ENCODE results near the gene ADGRL2.

Gene ADGRL2

DNA sequence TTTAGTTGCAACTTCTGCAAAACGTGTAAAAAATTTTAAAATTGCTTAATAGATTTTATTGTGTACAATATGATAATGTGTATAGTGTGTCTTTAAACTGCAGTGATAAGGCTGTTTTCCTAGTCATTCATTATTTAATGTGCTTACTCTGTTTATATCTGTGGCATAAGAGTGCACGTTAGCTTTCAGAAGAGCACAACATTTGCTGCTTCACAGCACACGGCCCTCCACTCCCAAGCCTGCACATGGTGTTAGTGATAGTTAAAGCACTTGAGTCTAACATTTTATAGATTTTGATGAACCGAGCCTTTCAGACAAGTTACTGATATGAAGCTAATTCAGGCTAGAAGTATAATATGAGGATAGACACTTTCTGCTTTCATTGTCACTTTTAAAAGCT is 120.6 kb downstream of the ADGRL2 start:
- no peak for DNase-seq

DNA sequence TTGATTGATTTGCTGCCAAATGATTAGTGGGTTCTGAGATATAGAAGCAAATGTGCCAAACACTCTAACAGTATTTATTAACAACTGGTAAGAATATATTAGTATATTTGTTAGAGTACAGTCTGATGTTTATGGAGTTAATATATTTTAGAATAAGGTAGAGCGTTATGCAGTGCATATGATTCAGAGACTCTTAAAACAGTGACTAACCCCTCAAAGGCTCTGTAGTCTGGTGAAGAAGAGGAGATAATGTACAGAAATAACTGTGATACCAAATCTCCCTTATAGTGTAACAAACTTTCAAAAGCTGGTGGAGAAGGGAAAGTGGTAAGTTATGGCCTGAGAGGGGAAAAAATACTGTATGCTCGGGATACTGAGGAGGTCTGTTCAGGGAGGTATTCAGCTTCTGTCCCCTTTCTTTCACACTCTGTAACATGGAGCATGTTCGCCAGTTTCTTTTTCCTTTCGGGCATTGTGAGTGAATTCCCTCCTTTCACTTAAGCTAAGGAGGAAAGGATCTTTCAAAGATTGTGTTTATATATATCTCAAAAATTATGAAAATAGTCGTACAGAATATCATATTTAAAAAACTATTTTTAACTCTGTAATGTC is 121.2 kb downstream of the ADGRL2 start:
- no peak for DNase-seq

DNA sequence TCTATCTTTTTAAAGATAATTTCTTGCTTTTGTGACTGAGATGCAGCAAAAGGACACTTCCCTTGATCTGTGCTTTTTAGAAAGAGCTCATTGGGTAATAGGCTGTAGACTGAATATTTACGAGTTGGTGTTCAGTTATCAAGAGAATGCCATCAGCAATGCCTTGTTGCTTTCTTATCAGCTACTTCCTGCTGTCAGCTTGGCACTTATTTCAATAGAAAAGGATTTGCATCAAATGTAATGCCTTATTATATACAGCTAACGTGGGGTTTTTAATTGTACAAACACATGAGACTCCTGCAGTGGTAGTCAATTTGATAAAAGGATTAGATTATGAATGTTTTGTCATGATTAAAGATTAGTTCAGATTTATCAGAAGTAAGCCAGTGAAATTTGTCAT is 122.2 kb downstream of the ADGRL2 start:
- no peak for DNase-seq

DNA sequence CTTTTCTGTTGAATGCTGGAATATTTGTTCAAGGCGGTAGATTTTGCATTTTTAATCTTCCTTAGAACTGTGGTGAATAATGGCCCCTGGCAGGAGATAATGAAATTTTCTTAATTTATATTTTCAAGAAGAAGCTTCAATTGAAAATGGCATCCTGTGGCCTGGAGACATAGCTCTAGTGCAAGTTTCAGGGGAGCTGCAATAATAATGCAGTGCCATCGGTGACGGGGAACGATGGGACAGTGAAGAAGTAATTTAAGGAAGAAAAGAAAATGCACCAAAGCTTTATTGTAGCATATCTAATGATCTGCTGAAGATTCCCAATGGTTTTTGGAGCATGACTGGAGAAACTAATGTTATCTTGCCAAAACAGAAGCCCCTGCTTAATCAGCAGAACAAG is 128.4 kb downstream of the ADGRL2 start:
- no peak for DNase-seq

DNA sequence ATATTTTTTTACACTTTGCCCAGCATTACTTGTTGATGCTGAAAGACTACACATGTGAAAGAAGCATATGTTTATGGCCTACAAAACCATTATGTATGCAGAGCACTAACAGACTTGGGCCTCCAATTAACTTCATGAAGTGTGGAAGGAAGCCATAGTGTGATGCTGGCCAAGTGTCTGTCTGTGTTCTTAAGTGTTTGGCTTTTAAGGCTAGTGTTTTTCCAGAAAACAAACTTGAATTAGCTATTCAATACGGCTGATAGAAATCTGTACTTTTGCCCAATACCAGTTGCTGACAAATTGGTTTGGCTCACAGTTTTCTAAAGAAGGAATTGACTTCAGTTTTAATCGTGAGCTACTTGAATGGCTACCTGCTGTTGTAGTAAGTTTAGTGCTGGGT is 136.1 kb downstream of the ADGRL2 start:
- no peak for DNase-seq

DNA sequence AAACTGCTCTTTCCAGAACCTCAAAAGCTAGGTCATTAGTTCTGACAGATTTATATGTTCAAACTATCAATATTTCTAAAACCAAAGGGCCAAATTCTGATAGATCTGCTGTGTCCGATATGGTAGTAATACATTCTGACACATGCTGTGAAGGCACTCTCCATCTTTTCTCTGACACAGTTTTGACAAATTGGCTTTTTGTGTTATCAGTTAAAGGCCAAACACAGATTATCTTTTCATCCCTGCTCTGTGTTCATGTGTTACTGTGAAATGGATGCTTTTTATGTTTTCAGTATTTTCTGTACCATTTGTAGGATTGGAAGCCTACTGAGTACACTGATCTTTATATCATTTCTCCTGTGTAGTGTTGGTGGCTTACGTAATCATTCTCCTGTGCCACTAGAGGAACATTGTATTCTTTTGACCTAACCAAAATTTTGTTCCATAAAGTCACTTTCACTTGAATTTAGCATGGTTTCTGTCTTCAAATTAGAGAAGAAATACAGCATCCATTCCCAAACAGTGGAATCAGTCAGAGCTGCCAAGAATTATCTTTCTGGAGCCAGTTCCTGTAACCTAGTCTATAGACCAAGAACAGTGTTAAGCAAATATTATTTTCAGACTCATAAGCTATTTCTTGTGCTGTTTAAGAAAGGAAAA is 137.2 kb downstream of the ADGRL2 start:
- no peak for DNase-seq

DNA sequence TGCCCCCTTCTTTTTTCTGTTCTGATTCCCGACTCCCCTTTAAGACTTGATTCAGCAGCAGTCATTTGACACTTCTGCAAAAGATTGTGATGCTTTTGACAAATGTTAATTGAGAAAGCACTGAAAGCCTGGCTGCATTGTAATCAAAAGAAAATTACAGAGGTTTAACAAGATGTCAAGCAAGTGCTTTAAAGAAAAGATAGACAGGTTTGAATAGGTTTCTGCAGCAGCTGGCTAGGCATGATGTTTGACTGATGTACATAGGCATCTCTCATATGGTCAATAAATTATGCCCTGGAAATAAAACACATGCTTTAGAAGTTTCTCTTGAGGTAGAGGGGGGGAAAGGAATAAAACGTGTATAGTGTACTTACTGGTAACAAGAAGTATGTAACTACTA is 147.8 kb downstream of the ADGRL2 start:
- DNase-seq = no peak

DNA sequence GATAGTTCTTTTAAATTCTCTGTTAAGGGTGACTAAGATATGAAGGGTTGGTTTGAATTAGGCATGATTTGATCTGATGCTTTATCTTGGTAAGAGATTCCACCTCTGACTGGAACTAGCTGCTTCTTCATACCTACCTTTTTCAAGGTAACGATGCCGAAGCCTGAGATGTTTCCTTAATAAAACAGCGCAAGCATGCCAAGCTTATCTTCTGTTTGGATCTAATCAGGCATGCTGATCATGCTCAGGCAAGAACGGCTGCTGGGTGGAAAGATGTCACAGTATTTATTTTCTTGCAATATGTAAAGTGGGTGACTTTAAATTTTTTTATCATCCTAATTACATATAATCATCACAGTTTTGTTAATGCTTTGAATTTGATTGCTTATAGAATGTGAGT is 148.7 kb downstream of the ADGRL2 start:
- no peak for DNase-seq

DNA sequence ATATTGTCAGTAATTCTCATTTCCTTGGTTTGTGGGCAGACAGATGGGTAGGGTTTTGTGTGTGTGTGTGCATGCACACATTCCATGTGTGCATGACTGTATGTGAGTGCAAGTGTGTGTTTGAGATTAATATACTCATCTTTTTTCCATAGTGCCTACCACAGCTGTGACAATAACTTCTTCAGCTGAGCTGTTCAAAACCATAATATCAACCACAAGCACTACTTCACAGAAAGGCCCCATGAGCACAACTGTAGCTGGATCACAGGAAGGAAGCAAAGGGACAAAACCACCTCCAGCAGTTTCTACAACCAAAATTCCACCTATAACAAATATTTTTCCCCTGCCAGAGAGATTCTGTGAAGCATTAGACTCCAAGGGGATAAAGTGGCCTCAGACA is 149.3 kb downstream of the ADGRL2 start:
- no peak for DNase-seq

DNA sequence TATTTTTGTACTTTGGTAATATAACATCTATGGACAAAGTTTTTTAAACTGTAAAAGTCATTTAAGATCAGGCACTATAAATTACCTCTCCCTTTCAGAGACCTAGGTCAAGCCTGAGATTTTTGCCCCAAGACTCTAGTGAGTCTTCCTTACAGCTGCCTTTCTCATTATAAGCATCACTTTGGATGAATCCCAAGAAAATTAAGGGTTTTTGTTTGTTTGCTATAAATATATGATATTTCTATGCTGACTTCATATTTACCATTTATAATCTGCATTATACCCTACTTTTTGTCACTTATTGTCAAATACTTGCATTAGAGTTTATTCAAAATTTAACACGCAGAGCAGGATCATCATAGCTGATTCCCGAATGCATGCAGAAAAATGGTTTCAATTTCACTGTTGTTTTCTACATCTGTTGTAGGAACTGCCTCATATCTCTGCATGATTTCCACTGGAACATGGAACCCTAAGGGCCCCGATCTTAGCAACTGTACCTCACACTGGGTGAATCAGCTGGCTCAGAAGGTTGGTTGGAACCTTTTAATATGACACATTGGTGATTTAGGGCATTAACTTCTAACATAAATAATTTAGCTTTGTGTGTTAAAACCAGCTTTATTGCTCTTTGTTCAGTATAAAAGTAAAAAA is 150.0 kb downstream of the ADGRL2 start:
- DNase-seq = no peak

DNA sequence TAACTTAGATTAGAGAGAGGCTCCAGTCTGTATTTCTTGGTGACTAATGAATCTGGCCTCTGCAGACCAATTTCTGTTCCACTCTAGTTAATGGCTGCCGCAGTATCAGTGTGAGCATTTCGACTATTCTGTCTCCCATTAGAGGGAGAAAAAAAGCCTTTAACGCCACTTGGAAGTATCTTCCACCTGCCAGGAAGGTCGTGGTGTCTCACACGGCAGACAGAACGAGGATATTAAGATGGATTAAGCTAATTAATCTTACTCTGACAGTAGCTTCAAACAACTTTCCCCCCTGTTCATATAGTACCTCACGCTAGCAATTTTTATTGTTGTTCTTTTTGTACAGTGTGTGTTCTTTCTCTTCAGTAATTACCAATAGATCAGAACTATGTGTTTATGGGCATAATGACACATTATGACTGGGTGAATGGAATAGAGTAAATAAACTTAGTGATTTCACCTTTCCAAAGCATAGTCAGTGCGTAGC is 153.8 kb downstream of the ADGRL2 start:
- DNase-seq = peak; percentile 85

DNA sequence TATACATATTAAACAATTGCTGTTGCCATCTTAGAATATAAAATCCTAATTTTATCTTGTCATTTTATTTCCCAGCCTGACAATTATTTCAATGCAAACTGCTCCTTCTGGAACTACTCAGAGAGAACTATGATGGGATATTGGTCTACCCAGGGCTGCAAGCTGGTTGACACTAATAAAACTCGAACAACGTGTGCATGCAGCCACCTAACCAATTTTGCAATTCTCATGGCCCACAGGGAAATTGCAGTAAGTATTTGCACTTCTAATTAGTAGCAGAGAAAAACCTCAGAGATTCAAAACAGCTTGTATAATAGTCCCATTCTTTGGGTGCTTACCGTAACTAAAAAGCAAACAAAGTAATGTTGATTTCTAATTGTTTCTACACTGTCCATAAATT is 167.2 kb downstream of the ADGRL2 start:
- peak; percentile 9 for DNase-seq

DNA sequence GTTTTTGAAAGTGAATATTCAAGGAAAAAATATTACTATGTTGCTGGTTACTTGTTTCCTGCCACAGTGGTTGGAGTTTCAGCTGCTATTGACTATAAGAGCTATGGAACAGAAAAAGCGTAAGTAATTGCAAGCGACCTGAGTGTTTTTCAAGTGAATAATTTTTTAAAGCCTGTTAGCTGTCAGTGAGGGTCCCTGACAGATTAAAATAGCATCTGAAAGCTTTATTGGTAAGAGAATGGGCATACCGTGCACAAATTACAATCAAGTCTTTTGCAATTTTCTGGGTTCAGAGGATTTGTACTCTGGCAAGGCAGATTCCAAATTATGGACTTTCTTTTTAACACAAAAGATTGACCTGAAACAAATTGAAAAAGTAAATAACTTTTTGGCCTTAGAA is 169.7 kb downstream of the ADGRL2 start:
- DNase-seq = no peak

DNA sequence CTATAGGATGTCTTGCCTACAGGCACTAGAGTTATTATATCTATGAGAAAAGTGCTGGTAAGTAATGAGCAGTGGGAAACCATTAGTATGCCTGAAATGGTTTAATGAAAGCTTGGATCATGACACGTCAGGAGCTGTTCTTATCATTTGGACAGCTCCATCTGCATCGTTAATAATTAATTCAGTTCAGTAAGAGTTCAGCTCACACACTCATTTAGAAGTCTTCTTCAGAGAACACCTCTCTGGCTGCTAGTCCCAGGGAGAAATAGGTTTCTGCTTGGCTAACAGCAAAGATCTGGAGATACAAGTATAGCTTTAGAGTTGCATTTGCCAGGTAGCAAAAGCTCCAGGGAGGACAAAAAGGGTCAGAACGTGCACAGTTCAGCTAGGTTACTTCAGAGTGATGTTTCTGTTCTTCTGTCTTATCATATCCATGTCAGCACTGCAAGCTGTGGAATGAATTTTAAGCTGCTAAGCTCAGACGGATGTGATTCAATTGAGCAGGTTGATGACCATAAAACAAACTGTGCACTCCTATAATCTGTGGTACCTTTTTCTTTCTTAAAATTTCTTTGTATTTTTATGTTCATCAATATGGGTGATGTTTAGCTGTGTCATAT is 173.6 kb downstream of the ADGRL2 start:
- no peak for DNase-seq

DNA sequence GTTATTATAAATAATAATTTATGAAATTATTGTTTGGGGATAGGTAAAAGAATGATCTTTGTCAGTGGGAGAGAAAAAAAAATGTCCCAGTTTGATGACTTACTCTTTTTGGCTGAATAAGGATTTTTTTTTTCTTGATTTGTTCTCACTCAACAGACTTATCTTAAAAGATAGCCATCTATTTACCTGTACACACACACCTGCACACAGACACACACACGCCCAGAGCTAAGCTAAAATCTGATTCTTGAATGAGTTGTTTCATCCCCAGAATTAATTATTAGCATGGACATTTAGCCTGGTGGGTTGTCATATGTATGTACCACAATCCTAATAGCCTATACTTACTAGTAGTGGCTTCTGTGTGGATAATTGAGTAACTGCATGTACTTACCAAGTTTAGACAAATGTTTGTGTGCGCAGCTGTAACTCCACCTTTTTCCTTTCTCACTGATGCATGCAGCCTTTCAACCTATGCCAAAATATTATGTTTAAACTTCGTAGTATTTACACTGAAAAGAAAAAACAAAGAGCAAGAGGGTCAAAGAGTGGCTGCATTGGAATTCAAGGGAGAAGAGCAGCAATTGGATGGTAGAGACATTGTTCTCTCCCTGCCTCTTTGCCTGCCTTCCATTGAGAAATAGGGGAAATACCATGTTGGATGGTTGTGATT is 174.3 kb downstream of the ADGRL2 start:
- DNase-seq = peak; percentile 44

DNA sequence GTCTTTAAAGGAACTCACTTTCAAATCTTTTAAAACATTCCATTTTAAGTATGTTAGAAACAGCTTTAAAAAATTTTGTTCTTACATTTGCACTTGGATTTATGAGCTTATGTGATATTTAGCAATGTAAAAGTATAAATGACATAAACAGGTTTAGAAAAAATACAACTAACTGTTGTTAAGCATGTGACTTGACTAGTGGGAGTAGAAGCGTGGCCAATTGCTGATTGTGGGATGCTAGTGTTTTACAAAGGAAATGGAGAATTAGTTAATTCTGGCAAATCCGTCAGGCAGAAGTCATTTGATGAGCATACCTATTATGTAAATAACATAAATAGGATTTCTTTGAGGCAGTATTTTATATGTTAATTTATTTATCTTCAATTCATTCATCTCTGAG is 175.8 kb downstream of the ADGRL2 start:
- DNase-seq = no peak

DNA sequence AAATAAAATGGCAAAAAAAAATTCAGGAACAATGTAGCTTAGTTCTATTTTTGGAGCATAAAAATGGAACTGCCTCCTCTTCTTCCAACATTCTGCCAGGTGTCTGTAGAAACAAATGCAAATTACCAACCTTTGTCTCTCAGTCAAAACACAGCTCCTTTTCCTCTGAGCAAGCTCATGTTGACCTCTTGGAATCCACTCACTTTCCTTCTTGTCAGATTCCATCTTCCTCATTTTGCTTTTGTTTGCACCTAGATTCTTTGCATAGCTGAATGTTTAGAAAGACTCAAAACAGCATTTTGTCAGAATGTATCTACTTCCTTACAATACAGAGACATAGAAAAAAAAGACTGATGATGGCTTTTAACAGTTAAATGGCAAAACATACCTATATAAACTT is 178.2 kb downstream of the ADGRL2 start:
- DNase-seq = no peak

DNA sequence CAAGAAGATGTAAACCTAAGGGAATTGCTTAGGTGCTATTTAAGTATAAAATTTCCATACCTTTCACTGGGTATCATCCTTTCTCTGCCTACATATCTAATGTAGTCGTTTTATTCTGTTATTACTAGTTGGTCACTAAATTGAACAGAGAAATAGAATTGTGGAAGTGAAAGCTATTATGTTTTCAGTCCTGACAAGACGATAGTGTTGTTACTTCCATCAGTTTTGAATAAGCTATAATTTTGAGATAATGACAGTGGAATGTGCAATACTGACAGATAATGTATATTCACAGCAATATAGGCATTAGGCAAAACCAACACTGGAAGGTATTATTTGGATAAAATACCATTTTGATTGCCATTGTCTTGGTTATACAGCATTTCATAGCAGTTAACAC is 181.8 kb downstream of the ADGRL2 start:
- no peak for DNase-seq

DNA sequence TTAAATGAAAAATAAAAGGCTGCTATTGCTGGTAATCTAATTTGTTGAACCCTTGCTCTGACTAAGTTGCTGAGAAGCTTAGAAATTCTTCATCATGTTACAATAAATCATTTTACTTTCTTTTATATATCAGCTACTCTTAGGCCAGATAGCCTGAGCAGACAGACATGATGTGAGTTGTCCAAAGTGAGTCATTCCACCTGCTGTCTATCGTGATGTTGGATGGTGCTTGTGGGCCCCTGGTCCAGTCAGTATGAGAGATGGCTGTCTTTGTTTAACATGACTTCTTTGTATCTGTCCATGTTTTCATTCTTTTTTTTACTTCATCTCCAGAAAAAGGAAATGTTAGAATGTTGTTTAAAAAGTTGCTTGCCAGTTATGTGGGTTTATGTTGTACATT is 188.8 kb downstream of the ADGRL2 start:
- no peak for DNase-seq

DNA sequence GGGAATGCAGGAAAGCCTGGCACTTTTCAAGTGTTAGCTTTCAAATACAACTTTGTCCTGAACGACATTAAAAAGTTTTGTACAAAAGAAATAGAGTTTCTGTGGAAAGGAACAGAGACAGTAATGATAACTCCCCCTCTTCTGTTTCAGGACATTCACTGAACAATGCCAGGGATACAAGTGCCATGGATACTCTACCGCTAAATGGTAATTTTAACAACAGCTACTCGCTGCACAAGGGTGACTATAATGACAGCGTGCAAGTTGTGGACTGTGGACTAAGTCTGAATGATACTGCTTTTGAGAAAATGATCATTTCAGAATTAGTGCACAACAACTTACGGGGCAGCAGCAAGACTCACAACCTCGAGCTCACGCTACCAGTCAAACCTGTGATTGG is 189.5 kb downstream of the ADGRL2 start:
- DNase-seq = no peak

DNA sequence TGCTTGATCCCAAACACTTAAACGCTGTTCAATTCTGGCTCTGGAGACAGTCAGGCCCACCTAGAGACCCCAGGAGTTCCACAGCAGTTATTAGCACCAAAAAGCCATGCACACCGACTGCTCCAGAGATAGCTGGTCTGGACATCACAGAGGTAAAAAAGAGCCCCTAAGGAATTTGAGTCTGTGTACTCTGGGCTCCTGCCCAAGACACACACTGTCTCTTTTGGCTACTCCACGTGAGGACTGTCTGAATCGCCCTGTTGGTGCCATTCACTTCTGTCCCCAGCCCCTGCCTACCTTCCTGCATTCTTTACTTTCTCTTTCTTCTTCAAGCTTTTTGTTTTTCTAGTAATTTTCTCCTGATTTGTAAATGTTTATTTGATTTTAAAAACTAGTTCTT is 197.4 kb downstream of the ADGRL2 start:
- no peak for DNase-seq

DNA sequence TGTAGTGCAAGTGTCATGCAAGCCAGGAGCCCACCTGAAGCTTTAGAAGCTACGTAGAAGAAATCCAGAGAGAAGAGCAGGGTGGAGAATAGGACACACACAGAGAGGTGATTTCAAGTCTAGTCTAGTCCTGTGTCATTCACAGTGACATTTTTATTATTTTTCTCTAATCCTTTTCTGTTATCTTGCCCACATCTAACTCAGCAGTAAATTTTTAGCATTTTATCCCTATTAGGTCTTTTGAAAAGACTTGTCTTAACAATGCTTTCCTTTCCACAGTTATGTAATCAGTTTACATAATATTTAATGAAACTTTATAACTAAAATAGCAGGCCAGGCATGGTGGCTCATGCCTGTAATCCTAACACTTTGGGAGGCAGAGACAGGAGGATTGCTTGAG is 198.6 kb downstream of the ADGRL2 start:
- no peak for DNase-seq

DNA sequence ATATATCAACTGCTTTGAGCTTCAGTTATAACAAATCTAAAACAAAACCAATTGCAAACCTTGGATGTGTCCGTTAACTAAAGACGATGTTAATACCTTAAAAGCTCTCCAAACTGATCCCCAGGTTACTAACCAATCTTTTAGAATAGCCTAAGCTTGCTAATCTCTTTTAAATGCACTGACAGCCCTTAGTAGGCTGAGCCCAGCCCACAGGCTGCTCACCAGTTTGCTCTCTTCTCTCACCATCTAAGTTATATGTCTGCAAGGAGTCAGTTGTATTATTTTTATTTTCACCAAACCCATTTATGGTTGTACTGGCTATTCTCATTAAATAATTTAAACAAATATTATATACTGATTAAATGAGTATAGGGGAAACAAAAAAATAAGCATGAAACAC is 199.5 kb downstream of the ADGRL2 start:
- no peak for DNase-seq

DNA sequence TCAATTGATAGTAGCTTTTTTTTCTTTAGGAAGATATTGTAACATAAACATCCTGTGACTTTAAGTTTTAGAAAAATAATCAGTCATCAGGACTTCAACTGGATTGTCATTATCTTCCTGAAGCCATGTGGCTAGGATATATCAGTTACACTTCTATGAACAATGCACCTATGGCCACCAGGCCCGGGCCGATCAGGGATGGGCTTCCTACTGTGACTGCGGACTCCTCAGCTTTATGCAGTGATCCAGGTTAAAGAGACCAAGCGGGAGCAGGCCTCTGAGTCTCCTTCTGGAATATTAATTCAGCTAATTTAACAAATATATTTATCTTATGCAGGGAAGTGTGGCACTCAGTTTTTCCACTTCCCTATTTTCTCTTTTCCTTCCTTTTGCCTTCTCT is 200.6 kb downstream of the ADGRL2 start:
- no peak for DNase-seq
